Measurements from ENCODE around the gene ATXN7L1.

The ATXN7L1 gene

GRCh38 chr7:105666324-105666723, 210.1 kb downstream of the ATXN7L1 start:
- ATAC-seq, result no peak
- no peak for TF ChIP-seq TCF4 (CRISPR knock-in tag; IDR thresholded peaks at IDR 0.05; ENCODE audit: borderline replicate concordance)
- TF ChIP-seq ZNF565 (CRISPR knock-in tag; conservative IDR thresholded peaks at IDR 0.05; ENCODE audit: low read depth), result no peak
- TF ChIP-seq ZFP30 (CRISPR knock-in tag; IDR thresholded peaks at IDR 0.05), result no peak
- TF ChIP-seq ESRRG (CRISPR knock-in tag; IDR thresholded peaks at IDR 0.05), result no peak
- no peak for TF ChIP-seq ISL1 (CRISPR knock-in tag; IDR thresholded peaks at IDR 0.05)
- TF ChIP-seq ZFP3 (CRISPR knock-in tag; IDR thresholded peaks at IDR 0.05), result no peak
- TF ChIP-seq POU6F1 (CRISPR knock-in tag; IDR thresholded peaks at IDR 0.05; ENCODE audit: borderline replicate concordance, low read depth), result no peak
- no peak for TF ChIP-seq BACH2 (CRISPR knock-in tag; IDR thresholded peaks at IDR 0.05; ENCODE audit: borderline replicate concordance)
- no peak for TF ChIP-seq GLIS3 (CRISPR knock-in tag; IDR thresholded peaks at IDR 0.05)
- TF ChIP-seq CSDC2 (CRISPR knock-in tag; IDR thresholded peaks at IDR 0.05), result no peak
- TF ChIP-seq PPARA (CRISPR knock-in tag; IDR thresholded peaks at IDR 0.05; ENCODE audit: borderline replicate concordance), result no peak
- no peak for TF ChIP-seq ZC3H10 (CRISPR knock-in tag; IDR thresholded peaks at IDR 0.05)
- TF ChIP-seq TSHZ2 (CRISPR knock-in tag; IDR thresholded peaks at IDR 0.05), result no peak
- TF ChIP-seq SNAI2 (CRISPR knock-in tag; IDR thresholded peaks at IDR 0.05), result no peak
- TF ChIP-seq CSRNP3 (CRISPR knock-in tag; IDR thresholded peaks at IDR 0.05), result no peak

GRCh38 chr7:105665684-105666083, 210.7 kb downstream of the ATXN7L1 start:
- ATAC-seq, result no peak; the same call in 2 of the 3 replicates
- TF ChIP-seq SNAI2 (CRISPR knock-in tag; IDR thresholded peaks at IDR 0.05) (no peak), ESRRG (CRISPR knock-in tag; IDR thresholded peaks at IDR 0.05) (no peak)

- TF ChIP-seq ARNTL (CRISPR knock-in tag; IDR thresholded peaks at IDR 0.05; ENCODE audit: borderline replicate concordance, low read depth) (no peak), PPARA (CRISPR knock-in tag; IDR thresholded peaks at IDR 0.05; ENCODE audit: borderline replicate concordance) (no peak), ZNF565 (CRISPR knock-in tag; conservative IDR thresholded peaks at IDR 0.05; ENCODE audit: low read depth) (no peak)
- peak; percentile 66 for ATAC-seq
These were observed 211.4 kb downstream of the ATXN7L1 start for GRCh38 chr7:105664816-105665525.

- ATAC-seq, result no peak
- TF ChIP-seq ZNF8 (CRISPR knock-in tag; IDR thresholded peaks at IDR 0.05) (no peak), ZNF70 (CRISPR knock-in tag; IDR thresholded peaks at IDR 0.05) (no peak), ARNTL (CRISPR knock-in tag; IDR thresholded peaks at IDR 0.05; ENCODE audit: borderline replicate concordance, low read depth) (no peak)
These were observed 213.4 kb downstream of the ATXN7L1 start for GRCh38 chr7:105662998-105663397.

- no peak for ATAC-seq
- TF ChIP-seq ISL1 (CRISPR knock-in tag; IDR thresholded peaks at IDR 0.05) (no peak), SNAI2 (CRISPR knock-in tag; IDR thresholded peaks at IDR 0.05) (no peak), POU6F1 (CRISPR knock-in tag; IDR thresholded peaks at IDR 0.05; ENCODE audit: borderline replicate concordance, low read depth) (no peak), CSRNP3 (CRISPR knock-in tag; IDR thresholded peaks at IDR 0.05) (no peak), OSR1 (CRISPR knock-in tag; IDR thresholded peaks at IDR 0.05) (no peak), ZNF565 (CRISPR knock-in tag; conservative IDR thresholded peaks at IDR 0.05; ENCODE audit: low read depth) (no peak), PATZ1 (CRISPR knock-in tag; IDR thresholded peaks at IDR 0.05; ENCODE audit: borderline replicate concordance) (no peak), TOX (CRISPR knock-in tag; IDR thresholded peaks at IDR 0.05; ENCODE audit: borderline replicate concordance) (no peak), ZC3H10 (CRISPR knock-in tag; IDR thresholded peaks at IDR 0.05) (no peak), ZNF8 (CRISPR knock-in tag; IDR thresholded peaks at IDR 0.05) (no peak)
These were observed 214.8 kb downstream of the ATXN7L1 start for GRCh38 chr7:105661625-105662024.
